ENCODE measurements around the gene BCL2. TPM values are rescaled to one million over a fixed set of nuclear protein-coding genes. Genes with fewer than 3 reads are reported as not detected.
A peak's percentile ranks its signal among the peaks of the same experiment; 100 is the strongest.

Gene BCL2
- total RNA-seq, 1 donor from 2014 or later, result 14.1 TPM

GRCh38 chr18:63272638-63273037 is 46.9 kb downstream of the BCL2 start:
- no peak overlapping the region for H3K4me3 Mint-ChIP-seq
- H3K27me3 Mint-ChIP-seq (ENCODE audit: low read depth), result no peaks in the 10 kb centered on the region
- TF ChIP-seq CTCF (conservative IDR thresholded peaks at IDR 0.05), result no peak
- H3K36me3 Mint-ChIP-seq (ENCODE audit: low read depth), result no peaks in the 10 kb centered on the region
- no peak overlapping the region for H3K27ac Mint-ChIP-seq (ENCODE audit: unreplicated experiment)
- DNase-seq (ENCODE audit: low read depth, low spot score), result no peak
- H3K9me3 Mint-ChIP-seq, result no peaks in the 10 kb centered on the region
- peaks cover 9% of the 10 kb centered on the region for H3K4me1 Mint-ChIP-seq

- TF ChIP-seq CTCF (conservative IDR thresholded peaks at IDR 0.05), result no peak
- Mint-ChIP-seq H3K27me3 (ENCODE audit: low read depth) (no peaks in the 10 kb centered on the region), H3K36me3 (ENCODE audit: low read depth) (no peaks in the 10 kb centered on the region), H3K4me1 (peaks cover 14% of the 10 kb centered on the region), H3K9me3 (no peaks in the 10 kb centered on the region), H3K27ac (ENCODE audit: unreplicated experiment) (peak overlapping the region; percentile 57), H3K4me3 (no peak overlapping the region)
- no peak for DNase-seq (ENCODE audit: low read depth, low spot score)
Measured at GRCh38 chr18:63271881-63272299, 47.7 kb downstream of the BCL2 start.

- Mint-ChIP-seq H3K27me3 (ENCODE audit: low read depth) (no peaks in the 10 kb centered on the region), H3K36me3 (ENCODE audit: low read depth) (no peaks in the 10 kb centered on the region), H3K4me3 (no peak overlapping the region), H3K27ac (ENCODE audit: unreplicated experiment) (no peak overlapping the region), H3K4me1 (peaks cover 17% of the 10 kb centered on the region), H3K9me3 (no peaks in the 10 kb centered on the region)
- no peak for TF ChIP-seq CTCF (conservative IDR thresholded peaks at IDR 0.05)
- DNase-seq (ENCODE audit: low read depth, low spot score), result no peak
Measured at GRCh38 chr18:63271148-63271547, 48.4 kb downstream of the BCL2 start.

GRCh38 chr18:63267975-63268721 is 51.4 kb downstream of the BCL2 start:
- no peaks in the 10 kb centered on the region for H3K36me3 Mint-ChIP-seq (ENCODE audit: low read depth)
- no peak for DNase-seq (ENCODE audit: low read depth, low spot score)
- H3K4me1 Mint-ChIP-seq, result peaks cover 38% of the 10 kb centered on the region
- no peak overlapping the region for H3K4me3 Mint-ChIP-seq
- no peak for TF ChIP-seq CTCF (conservative IDR thresholded peaks at IDR 0.05)
- H3K27ac Mint-ChIP-seq (ENCODE audit: unreplicated experiment), result no peak overlapping the region
- H3K9me3 Mint-ChIP-seq, result no peaks in the 10 kb centered on the region
- no peaks in the 10 kb centered on the region for H3K27me3 Mint-ChIP-seq (ENCODE audit: low read depth)

GRCh38 chr18:63266888-63267790 is 52.4 kb downstream of the BCL2 start:
- Mint-ChIP-seq H3K27me3 (ENCODE audit: low read depth) (no peaks in the 10 kb centered on the region), H3K4me3 (no peak overlapping the region), H3K27ac (ENCODE audit: unreplicated experiment) (peak overlapping the region; percentile 47), H3K36me3 (ENCODE audit: low read depth) (no peaks in the 10 kb centered on the region), H3K4me1 (peaks cover 48% of the 10 kb centered on the region), H3K9me3 (no peaks in the 10 kb centered on the region)
- DNase-seq (ENCODE audit: low read depth, low spot score), result no peak
- no peak for TF ChIP-seq CTCF (conservative IDR thresholded peaks at IDR 0.05)
